Measurements from ENCODE around the gene IRF2. TPM values are rescaled to one million over a fixed set of nuclear protein-coding genes. Genes with fewer than 3 reads are reported as not detected.

The IRF2 gene
- total RNA-seq, 3 donors from 2014 or later = 39.3 to 59.8 (median 53.5) TPM

DNA sequence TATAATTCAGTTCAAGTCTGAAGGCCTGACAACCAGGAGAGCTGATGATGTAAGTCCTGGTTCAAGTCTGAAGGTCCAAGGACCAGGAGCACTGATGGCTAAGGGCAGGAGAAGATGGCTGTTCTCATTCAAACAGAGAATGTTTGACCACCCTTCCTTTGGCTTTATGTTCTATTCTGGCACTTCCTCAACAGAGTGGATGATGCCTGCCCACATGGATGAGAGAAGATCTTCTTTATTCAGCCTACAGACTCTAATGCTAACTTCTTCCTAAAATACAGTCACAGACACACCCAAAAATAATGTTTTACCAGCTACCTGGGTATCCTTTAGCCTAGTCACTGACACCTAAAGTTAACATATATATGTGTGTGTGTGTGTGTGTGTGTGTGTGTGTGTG, 25.6 kb upstream of the IRF2 start:
- intact Hi-C loops (cut with DNase I, micrococcal nuclease) = no loop called here
- no peaks in the 10 kb centered on the region for H3K9me3 ChIP-seq
- DNase-seq = no peak
- no peaks in the 10 kb centered on the region for H3K36me3 ChIP-seq (ENCODE audit: low read depth)
- TF ChIP-seq, protein P1, sequence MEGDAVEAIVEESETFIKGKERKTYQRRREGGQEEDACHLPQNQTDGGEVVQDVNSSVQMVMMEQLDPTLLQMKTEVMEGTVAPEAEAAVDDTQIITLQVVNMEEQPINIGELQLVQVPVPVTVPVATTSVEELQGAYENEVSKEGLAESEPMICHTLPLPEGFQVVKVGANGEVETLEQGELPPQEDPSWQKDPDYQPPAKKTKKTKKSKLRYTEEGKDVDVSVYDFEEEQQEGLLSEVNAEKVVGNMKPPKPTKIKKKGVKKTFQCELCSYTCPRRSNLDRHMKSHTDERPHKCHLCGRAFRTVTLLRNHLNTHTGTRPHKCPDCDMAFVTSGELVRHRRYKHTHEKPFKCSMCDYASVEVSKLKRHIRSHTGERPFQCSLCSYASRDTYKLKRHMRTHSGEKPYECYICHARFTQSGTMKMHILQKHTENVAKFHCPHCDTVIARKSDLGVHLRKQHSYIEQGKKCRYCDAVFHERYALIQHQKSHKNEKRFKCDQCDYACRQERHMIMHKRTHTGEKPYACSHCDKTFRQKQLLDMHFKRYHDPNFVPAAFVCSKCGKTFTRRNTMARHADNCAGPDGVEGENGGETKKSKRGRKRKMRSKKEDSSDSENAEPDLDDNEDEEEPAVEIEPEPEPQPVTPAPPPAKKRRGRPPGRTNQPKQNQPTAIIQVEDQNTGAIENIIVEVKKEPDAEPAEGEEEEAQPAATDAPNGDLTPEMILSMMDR (IDR thresholded peaks at IDR 0.05) = no peak
- ATAC-seq = no peak
- H3K4me3 ChIP-seq = no peak overlapping the region
- no peaks in the 10 kb centered on the region for H3K4me1 ChIP-seq (ENCODE audit: low read depth)

DNA sequence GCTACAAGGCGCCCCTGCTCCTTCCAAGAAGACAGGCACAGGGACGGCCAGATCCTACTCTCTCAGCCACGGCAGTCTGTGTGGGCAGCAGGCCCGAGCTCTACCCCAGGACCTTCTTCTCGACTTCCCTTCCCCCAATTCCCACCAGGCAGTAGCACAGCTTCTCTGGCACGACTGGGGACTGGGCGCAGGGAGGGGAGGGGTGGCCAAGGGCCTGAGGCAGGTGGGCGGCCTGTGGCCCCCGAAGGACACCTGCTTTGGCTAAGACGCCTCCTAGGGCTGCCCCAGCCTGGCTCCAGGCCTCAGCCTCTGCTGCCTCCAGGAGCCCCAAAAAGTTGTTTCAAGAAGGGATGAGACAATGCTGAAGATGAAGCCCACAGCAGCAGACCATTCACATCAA, 24.2 kb upstream of the IRF2 start:
- TF ChIP-seq, protein P1 (IDR thresholded peaks at IDR 0.05) = no peak
- DNase-seq (no peak), ATAC-seq (no peak)
- Histone ChIP-seq H3K9me3 (no peaks in the 10 kb centered on the region), H3K36me3 (ENCODE audit: low read depth) (no peaks in the 10 kb centered on the region), H3K4me1 (ENCODE audit: low read depth) (no peaks in the 10 kb centered on the region), H3K4me3 (no peak overlapping the region)
- intact Hi-C loops (cut with DNase I, micrococcal nuclease) = no loop called here

DNA sequence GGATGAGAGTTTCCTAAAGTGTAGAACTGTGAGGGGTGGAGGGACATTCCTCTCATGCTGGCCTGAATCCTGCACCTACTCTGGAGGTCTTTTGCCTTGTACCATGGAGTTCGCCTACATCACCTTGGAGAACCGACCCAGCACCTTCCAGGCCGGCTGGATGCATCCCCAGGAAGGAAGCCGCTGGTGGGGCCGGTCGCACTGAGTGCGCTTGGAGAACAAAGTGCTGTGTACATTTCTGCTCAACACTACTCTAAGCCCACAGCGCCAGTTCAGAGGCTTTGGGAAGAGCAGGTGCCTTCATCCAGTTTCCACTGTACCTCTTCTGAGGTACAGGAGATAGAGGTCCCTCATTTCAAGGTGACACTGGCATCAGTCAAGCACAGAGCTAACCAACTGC, 15.4 kb upstream of the IRF2 start:
- ATAC-seq (no peak), DNase-seq (no peak)
- TF ChIP-seq, protein P1 (IDR thresholded peaks at IDR 0.05) = no peak
- intact Hi-C loops (cut with DNase I, micrococcal nuclease) = no loop called here
- H3K4me1 ChIP-seq (ENCODE audit: low read depth) = no peaks in the 10 kb centered on the region
- H3K4me3 ChIP-seq = no peak overlapping the region
- no peaks in the 10 kb centered on the region for H3K9me3 ChIP-seq
- H3K36me3 ChIP-seq (ENCODE audit: low read depth) = no peaks in the 10 kb centered on the region

DNA sequence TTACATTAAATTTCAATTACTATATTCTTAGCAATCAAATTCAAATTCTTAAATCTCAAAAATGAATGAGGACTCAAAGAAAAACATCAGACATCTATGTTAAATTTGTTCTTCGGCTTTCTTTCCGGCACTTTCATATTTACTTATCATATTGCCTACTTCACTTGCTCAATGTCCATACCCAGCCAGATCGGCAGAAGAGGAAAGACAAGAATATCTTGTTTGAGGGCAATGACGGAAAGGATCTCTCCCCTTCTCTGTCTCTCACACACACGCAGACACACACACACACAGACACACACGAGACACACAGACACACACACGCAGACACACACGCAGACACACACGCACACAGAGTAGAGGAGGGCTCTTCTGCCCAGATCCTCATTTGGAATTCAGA, 13.2 kb upstream of the IRF2 start:
- Histone ChIP-seq H3K9me3 (no peaks in the 10 kb centered on the region), H3K36me3 (ENCODE audit: low read depth) (no peaks in the 10 kb centered on the region), H3K4me3 (no peak overlapping the region), H3K4me1 (ENCODE audit: low read depth) (no peaks in the 10 kb centered on the region)
- no peak for ATAC-seq
- intact Hi-C loops (cut with DNase I, micrococcal nuclease) = no loop called here
- no peak for DNase-seq
- TF ChIP-seq, protein P1 (IDR thresholded peaks at IDR 0.05) = no peak

DNA sequence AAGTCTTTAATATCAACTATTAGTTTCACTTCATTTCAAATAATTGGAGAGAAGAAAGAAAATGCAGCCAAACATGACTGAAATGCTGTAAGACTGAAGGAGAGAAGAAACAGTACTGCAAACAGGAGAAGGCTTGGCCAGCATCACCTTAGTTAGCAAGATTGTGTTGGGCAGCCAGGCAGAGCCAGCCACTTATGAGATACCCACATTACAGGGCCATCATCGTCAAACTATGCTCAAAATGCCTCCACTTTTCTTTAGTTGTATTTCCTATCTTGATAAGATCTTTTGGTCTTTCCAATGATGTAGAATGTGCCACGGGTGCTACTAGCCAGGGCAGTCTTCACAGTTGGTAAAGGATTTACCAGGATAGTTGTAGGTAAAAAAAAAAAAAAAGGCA, 10.9 kb upstream of the IRF2 start:
- Histone ChIP-seq H3K4me1 (ENCODE audit: low read depth) (no peaks in the 10 kb centered on the region), H3K4me3 (no peak overlapping the region), H3K9me3 (no peaks in the 10 kb centered on the region), H3K36me3 (ENCODE audit: low read depth) (no peaks in the 10 kb centered on the region)
- intact Hi-C loops (cut with DNase I, micrococcal nuclease) = no loop called here
- TF ChIP-seq, protein P1 (IDR thresholded peaks at IDR 0.05) = no peak
- ATAC-seq = no peak
- DNase-seq = no peak

DNA sequence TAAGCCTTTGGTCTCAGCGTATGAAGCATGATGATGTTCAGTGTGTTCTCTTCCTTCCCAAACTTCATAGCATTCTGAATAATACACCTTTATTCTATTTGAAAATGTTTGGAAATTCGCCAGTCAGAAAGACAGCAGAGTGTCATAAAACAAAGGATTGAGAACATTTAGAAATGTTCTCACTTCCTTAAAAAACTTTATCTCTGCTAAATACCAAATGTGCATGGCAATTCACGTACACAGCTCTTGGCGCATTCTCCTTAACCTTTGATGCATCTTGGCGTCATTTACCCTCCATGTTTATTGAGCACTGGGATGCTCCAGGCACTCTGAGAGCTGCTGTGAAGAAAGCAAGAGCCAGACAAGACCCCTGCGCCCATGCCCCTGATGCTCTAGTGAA, 7.2 kb upstream of the IRF2 start:
- DNase-seq (no peak), ATAC-seq (no peak)
- intact Hi-C loops (cut with DNase I, micrococcal nuclease) = no loop called here
- Histone ChIP-seq H3K9me3 (no peaks in the 10 kb centered on the region), H3K4me3 (no peak overlapping the region), H3K36me3 (ENCODE audit: low read depth) (no peaks in the 10 kb centered on the region), H3K4me1 (ENCODE audit: low read depth) (no peaks in the 10 kb centered on the region)
- TF ChIP-seq, protein P1 (IDR thresholded peaks at IDR 0.05) = no peak
